Cardiac muscle cell (in vitro differentiated cells and primary cell): ENCODE data around the gene GPR31. TPM values are rescaled to one million over a fixed set of nuclear protein-coding genes. Genes with fewer than 3 reads are reported as not detected.

ENCODE experiments used
- DNase-seq, 2 donors: peaks; one replicate each; pipeline versions ENCODE4 v3.0.0 to v3.0.0-alpha.2; 2010 to 2017; ENCODE audit warnings: low read depth in 1 of 2, low spot score in 1 of 2
- H3K27ac ChIP-seq: fragments of 200-600 bp; sonication (generic); 2 replicates; pipeline ENCODE4 v1.5.1; 2016
- H3K27me3 ChIP-seq: fragments of 200-600 bp; sonication (generic); 2 replicates; pipeline ENCODE4 v1.6.0; 2016; ENCODE audit warnings: control low read depth
- H3K36me3 ChIP-seq: fragments of 200-600 bp; sonication (generic); 2 replicates; pipeline ENCODE4 v1.5.1; 2016; ENCODE audit warnings: control low read depth
- H3K4me1 ChIP-seq: fragments of 200-600 bp; sonication (generic); 2 replicates; pipeline ENCODE4 v1.8.1; 2017; ENCODE audit warnings: low read depth, mild to moderate bottlenecking, mixed run types
- H3K4me3 ChIP-seq: fragments of 200-600 bp; sonication (generic); 2 replicates; pipeline ENCODE4 v1.5.1; 2016; ENCODE audit warnings: mild to moderate bottlenecking
- H3K9me3 ChIP-seq: fragments of 200-600 bp; sonication (generic); 2 replicates; pipeline ENCODE4 v1.5.1; 2017; ENCODE audit warnings: low read depth, mild to moderate bottlenecking, control low read depth
- polyA plus RNA-seq: library from polyadenylated mRNA; unstranded; fragments of >200 nt; fragmentation: Nextera tagmentation; extraction: Ambion mirVana; gene quantifications from 2 replicates; pipeline ENCODE4 v1.2.1, GENCODE V29; 2016
- total RNA-seq: library from RNA; depleted of rRNA; stranded (reverse); fragments of >200 nt; gene quantifications from 2 replicates; pipeline ENCODE4 v1.2.3, GENCODE V29; 2016
- TF ChIP-seq, protein P1 (sequence below): IDR thresholded peaks from 2 replicates; pipeline ENCODE4 v1.5.1; 2012; ENCODE audit warnings: low read depth, mild to moderate bottlenecking, low read length

The GPR31 gene
- total and polyA plus RNA-seq, 2 experiments from 2014 or later: not detected

GRCh38 chr6:167118006-167118405 is 39.8 kb downstream of the GPR31 start:
- Histone ChIP-seq H3K27me3 (peaks cover 37% of the 10 kb centered on the region), H3K4me3 (no peak overlapping the region), H3K36me3 (no peaks in the 10 kb centered on the region), H3K4me1 (no peaks in the 10 kb centered on the region), H3K27ac (no peak overlapping the region), H3K9me3 (no peaks in the 10 kb centered on the region)
- no peak for DNase-seq
- TF ChIP-seq, protein P1, sequence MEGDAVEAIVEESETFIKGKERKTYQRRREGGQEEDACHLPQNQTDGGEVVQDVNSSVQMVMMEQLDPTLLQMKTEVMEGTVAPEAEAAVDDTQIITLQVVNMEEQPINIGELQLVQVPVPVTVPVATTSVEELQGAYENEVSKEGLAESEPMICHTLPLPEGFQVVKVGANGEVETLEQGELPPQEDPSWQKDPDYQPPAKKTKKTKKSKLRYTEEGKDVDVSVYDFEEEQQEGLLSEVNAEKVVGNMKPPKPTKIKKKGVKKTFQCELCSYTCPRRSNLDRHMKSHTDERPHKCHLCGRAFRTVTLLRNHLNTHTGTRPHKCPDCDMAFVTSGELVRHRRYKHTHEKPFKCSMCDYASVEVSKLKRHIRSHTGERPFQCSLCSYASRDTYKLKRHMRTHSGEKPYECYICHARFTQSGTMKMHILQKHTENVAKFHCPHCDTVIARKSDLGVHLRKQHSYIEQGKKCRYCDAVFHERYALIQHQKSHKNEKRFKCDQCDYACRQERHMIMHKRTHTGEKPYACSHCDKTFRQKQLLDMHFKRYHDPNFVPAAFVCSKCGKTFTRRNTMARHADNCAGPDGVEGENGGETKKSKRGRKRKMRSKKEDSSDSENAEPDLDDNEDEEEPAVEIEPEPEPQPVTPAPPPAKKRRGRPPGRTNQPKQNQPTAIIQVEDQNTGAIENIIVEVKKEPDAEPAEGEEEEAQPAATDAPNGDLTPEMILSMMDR: no peak

DNA sequence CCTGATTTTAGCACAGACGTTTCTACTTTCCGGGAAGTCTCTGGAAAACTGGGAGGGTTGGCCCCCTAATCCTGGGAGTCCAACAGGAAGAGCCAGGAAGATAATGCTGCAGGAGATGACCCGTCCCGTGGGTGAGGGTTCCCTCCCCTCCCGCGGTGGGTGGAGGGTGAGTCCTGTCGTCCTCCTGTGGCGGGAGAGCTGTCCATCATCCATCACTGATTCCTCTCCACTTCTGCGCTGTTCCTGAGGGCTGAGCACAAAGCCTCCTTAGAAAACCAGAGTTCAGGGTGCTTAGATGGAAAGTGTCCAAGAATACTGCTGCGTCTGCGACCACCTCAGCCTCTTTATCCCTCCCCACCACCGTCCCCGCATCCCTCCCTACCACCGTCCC is 40.9 kb downstream of the GPR31 start:
- H3K4me3 ChIP-seq: no peak overlapping the region
- no peaks in the 10 kb centered on the region for H3K4me1 ChIP-seq
- DNase-seq: no peak
- H3K27ac ChIP-seq: no peak overlapping the region
- H3K27me3 ChIP-seq: peaks cover 25% of the 10 kb centered on the region
- H3K36me3 ChIP-seq: no peaks in the 10 kb centered on the region
- TF ChIP-seq, protein P1: no peak
- no peaks in the 10 kb centered on the region for H3K9me3 ChIP-seq

DNA sequence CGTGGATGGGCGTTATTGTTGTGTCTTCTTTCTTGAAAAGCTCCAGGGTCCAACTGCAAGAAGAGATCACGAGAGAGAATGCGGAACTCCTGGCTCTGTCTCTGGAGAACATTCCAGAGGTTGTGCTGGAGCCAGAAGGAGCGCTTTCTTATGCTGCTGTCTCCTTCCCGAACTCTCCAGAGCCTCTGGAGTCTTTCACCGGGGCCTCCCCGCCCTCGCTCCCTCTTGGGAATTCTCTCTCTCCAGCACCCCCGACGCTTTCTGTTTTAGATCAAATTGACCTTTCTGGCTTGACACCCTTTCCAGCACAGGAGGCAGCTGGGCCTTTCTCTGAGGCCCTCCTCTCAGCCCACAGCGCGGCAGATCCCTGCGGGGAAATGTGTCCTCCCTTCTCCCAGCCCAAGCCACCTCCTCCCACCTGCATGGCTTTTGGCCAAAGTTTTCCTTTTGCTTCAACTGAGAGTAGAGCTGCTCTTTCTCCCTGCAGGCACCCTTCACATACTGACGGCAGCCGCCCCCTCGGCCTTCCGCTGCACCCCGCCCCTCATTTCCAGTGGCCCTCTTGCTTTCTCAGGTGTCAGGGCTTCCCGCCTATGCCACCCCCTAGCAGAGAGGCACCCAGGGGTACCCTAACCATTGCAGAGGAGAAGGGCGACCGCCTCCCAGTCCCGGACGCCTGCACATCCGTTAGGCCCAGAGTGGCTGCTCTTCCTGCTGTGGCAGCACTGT is 41.5 kb downstream of the GPR31 start:
- Histone ChIP-seq H3K4me3 (no peak overlapping the region), H3K27me3 (peaks cover 24% of the 10 kb centered on the region), H3K27ac (no peak overlapping the region), H3K9me3 (no peaks in the 10 kb centered on the region), H3K36me3 (no peaks in the 10 kb centered on the region), H3K4me1 (no peaks in the 10 kb centered on the region)
- DNase-seq: peak; percentile 36 to 56
- TF ChIP-seq, protein P1: no peak

DNA sequence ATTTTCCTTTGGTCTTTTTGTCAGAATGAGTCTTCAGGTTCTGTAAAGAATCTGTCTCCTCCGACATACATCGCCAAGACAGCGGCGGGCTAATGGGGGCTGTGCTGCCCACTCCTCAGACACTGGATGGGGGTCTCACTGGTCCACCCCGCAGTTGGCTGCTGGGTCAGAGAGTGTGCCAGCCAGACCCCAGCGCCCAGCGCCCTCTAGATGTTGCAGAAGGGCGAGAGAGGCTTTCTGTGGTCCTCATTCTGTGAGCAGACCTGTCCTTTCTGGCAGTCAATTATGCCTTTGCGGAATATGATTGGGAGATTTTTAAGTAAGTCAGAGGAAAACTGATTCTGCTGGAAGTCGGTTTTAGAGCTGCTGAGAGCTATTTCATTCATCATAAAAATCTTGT is 42.7 kb downstream of the GPR31 start:
- H3K27ac ChIP-seq: no peak overlapping the region
- DNase-seq: no peak
- H3K36me3 ChIP-seq: no peaks in the 10 kb centered on the region
- H3K27me3 ChIP-seq: peaks cover 26% of the 10 kb centered on the region
- no peaks in the 10 kb centered on the region for H3K4me1 ChIP-seq
- no peak overlapping the region for H3K4me3 ChIP-seq
- H3K9me3 ChIP-seq: no peaks in the 10 kb centered on the region
- TF ChIP-seq, protein P1: peak; percentile 4

DNA sequence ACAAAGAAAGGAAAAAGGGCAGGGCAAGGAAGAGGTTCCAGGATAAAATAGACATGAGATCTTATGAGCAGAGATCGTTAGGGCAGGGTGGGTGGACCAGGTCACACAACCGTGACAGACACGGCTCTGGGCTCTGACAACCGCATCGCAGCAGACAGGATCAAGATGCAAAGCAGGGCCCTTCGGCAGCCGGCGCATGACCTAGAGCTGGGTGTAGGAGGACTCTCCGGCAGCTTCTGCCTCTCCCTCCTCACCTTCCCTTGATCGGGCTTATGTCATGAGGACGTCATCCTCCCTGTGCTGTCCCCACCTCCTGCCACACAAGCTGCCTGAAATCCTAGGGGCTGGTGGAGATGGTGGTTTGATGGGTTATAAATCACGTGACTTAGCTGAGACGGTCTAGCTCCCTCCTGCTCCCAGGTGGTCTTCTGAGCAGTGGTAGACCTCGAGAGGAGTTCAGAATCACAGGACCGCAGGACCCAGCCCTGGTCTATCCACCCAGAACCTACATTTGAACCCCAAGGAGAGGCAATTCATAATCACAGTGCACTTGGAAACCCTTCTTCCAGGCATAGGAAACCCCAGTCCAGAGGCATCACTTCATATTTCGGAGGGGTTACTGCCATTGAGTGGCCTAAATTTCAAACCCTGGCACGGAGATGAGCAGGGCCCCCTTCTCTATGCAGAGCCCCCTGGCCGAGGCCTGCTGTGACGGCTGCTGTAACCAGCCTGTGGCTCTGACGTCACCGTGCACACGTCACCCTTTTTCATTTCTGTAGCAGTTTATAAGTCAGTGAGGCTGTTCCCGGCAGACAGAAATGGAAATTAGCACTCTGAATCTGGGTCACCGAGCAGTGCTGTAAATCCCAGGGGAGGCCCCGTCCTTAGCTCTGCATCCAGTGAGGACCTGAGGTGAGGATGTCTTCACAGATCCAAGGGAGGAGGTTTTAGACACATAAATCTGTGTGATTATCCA is 43.6 kb downstream of the GPR31 start:
- DNase-seq: no peak
- TF ChIP-seq, protein P1: no peak
- H3K4me3 ChIP-seq: no peak overlapping the region
- H3K27me3 ChIP-seq: peaks cover 26% of the 10 kb centered on the region
- H3K36me3 ChIP-seq: no peaks in the 10 kb centered on the region
- H3K9me3 ChIP-seq: no peaks in the 10 kb centered on the region
- no peak overlapping the region for H3K27ac ChIP-seq
- H3K4me1 ChIP-seq: no peaks in the 10 kb centered on the region
